AG09309 (cell line): ENCODE results near the gene MIEN1.
"Not testable (repeated sequence)": the region's sequence is repeated elsewhere in the genome, so short reads cannot be mapped to it uniquely, and the experiment has no call there.

Experiments
- DNase-seq: peaks from one replicate; pipeline ENCODE4 v3.0.0-alpha.2; 2010; ENCODE audit warnings: low read depth
- H3K4me3 ChIP-seq: 2 replicates; pipeline ENCODE4 v1.5.1; 2011; ENCODE audit warnings: mild to moderate bottlenecking, low read depth, low read length, moderate library complexity; ENCODE audit not compliant: control insufficient read depth
- CTCF ChIP-seq: IDR thresholded peaks from 2 replicates; pipeline ENCODE4 v1.5.1; 2011; ENCODE audit warnings: mild to moderate bottlenecking, low read depth, low read length, inconsistent platforms; ENCODE audit not compliant: insufficient read depth, control insufficient read depth; ENCODE audit errors: missing control alignments

MIEN1 gene

GRCh38 chr17:39772415-39772814, 42.1 kb upstream of the MIEN1 start:
- TF ChIP-seq CTCF, result no peak
- no peak for DNase-seq
- no peak overlapping the region for H3K4me3 ChIP-seq

GRCh38 chr17:39769974-39770587, 39.7 kb upstream of the MIEN1 start:
- DNase-seq, result peak; percentile 23

GRCh38 chr17:39767147-39767546, 36.8 kb upstream of the MIEN1 start:
- no peak for TF ChIP-seq CTCF
- DNase-seq, result no peak
- no peak overlapping the region for H3K4me3 ChIP-seq

More at GRCh38 chr17:39769974-39770587, 39.7 kb upstream of the MIEN1 start:
- no peak for TF ChIP-seq CTCF
- no peak overlapping the region for H3K4me3 ChIP-seq

GRCh38 chr17:39765766-39766165, 35.4 kb upstream of the MIEN1 start:
- DNase-seq, result no peak
- no peak overlapping the region for H3K4me3 ChIP-seq
- TF ChIP-seq CTCF, result no peak

GRCh38 chr17:39765175-39765574, 34.8 kb upstream of the MIEN1 start:
- TF ChIP-seq CTCF, result no peak
- DNase-seq, result no peak

GRCh38 chr17:39764171-39764570, 33.8 kb upstream of the MIEN1 start:
- not testable (repeated sequence) for DNase-seq, H3K4me3 ChIP-seq

More at GRCh38 chr17:39765175-39765574, 34.8 kb upstream of the MIEN1 start:
- H3K4me3 ChIP-seq, result no peak overlapping the region

GRCh38 chr17:39763051-39763820, 32.9 kb upstream of the MIEN1 start:
- DNase-seq, result no peak
- no peak for TF ChIP-seq CTCF
- no peak overlapping the region for H3K4me3 ChIP-seq
